Activated naive CD8-positive, alpha-beta T cell treated with anti-CD3 and anti-CD28 coated beads, Interleukin-2, amount 50 U/mL, for 24 hours (primary cell): ENCODE data around the gene PCDHGC5.

Source experiments
- ATAC-seq: fragments of 150-1000 bp; cut with Tn5 transposase; one replicate; pipeline ENCODE4 v1.10.0; 2021
- DNase-seq: peaks from one replicate; pipeline ENCODE4 v3.0.0; 2021
- H3K27ac Mint-ChIP-seq: one replicate; pipeline ENCODE4 v1.8.0; 2021; ENCODE audit warnings: mild to moderate bottlenecking, mixed read lengths
- H3K27me3 Mint-ChIP-seq: one replicate; pipeline ENCODE4 v1.8.0; 2021; ENCODE audit warnings: mixed read lengths
- H3K36me3 Mint-ChIP-seq: one replicate; pipeline ENCODE4 v1.8.0; 2021; ENCODE audit warnings: low read depth, mixed read lengths
- H3K4me1 Mint-ChIP-seq: one replicate; pipeline ENCODE4 v1.8.0; 2021; ENCODE audit warnings: mixed read lengths
- H3K4me3 Mint-ChIP-seq: one replicate; pipeline ENCODE4 v1.8.0; 2021; ENCODE audit warnings: mild to moderate bottlenecking, moderate library complexity, mixed read lengths
- H3K9me3 Mint-ChIP-seq: one replicate; pipeline ENCODE4 v1.8.0; 2021; ENCODE audit warnings: mixed read lengths

The PCDHGC5 gene

GRCh38 chr5:141525653-141526052, 36.8 kb downstream of the PCDHGC5 start:
- ATAC-seq: no peak
- Mint-ChIP-seq H3K36me3 (peaks cover 71% of the 10 kb centered on the region), H3K9me3 (no peaks in the 10 kb centered on the region), H3K4me3 (no peak overlapping the region), H3K4me1 (peaks cover 38% of the 10 kb centered on the region), H3K27ac (peak overlapping the region; percentile 45), H3K27me3 (no peaks in the 10 kb centered on the region)
- no peak for DNase-seq

GRCh38 chr5:141527426-141527825, 38.5 kb downstream of the PCDHGC5 start:
- Mint-ChIP-seq H3K36me3 (peaks cover 54% of the 10 kb centered on the region), H3K27ac (no peak overlapping the region)

GRCh38 chr5:141528291-141528984, 39.6 kb downstream of the PCDHGC5 start:
- DNase-seq (no peak), ATAC-seq (no peak)
- Mint-ChIP-seq H3K27ac (peak overlapping the region; percentile 48), H3K36me3 (peaks cover 44% of the 10 kb centered on the region), H3K27me3 (no peaks in the 10 kb centered on the region), H3K9me3 (no peaks in the 10 kb centered on the region), H3K4me1 (peaks cover 12% of the 10 kb centered on the region), H3K4me3 (no peak overlapping the region)

More at GRCh38 chr5:141527426-141527825, 38.5 kb downstream of the PCDHGC5 start:
- DNase-seq: no peak
- no peaks in the 10 kb centered on the region for H3K9me3 Mint-ChIP-seq
- no peaks in the 10 kb centered on the region for H3K27me3 Mint-ChIP-seq
- no peak for ATAC-seq
- peaks cover 21% of the 10 kb centered on the region for H3K4me1 Mint-ChIP-seq
- no peak overlapping the region for H3K4me3 Mint-ChIP-seq

GRCh38 chr5:141529002-141529401, 40.1 kb downstream of the PCDHGC5 start:
- no peak for DNase-seq
- peaks cover 41% of the 10 kb centered on the region for H3K36me3 Mint-ChIP-seq
- H3K27ac Mint-ChIP-seq: peak overlapping the region; percentile 48
- peaks cover 12% of the 10 kb centered on the region for H3K4me1 Mint-ChIP-seq
- H3K4me3 Mint-ChIP-seq: no peak overlapping the region
- no peaks in the 10 kb centered on the region for H3K9me3 Mint-ChIP-seq
- ATAC-seq: peak; percentile 38
- no peaks in the 10 kb centered on the region for H3K27me3 Mint-ChIP-seq

GRCh38 chr5:141529873-141530272, 41.0 kb downstream of the PCDHGC5 start:
- Mint-ChIP-seq H3K27ac (no peak overlapping the region), H3K27me3 (no peaks in the 10 kb centered on the region), H3K9me3 (no peaks in the 10 kb centered on the region), H3K4me3 (no peak overlapping the region), H3K36me3 (peaks cover 43% of the 10 kb centered on the region), H3K4me1 (peaks cover 9% of the 10 kb centered on the region)
- DNase-seq (no peak), ATAC-seq (no peak)

GRCh38 chr5:141532726-141533125, 43.8 kb downstream of the PCDHGC5 start:
- no peak for DNase-seq
- no peak overlapping the region for H3K4me3 Mint-ChIP-seq
- peaks cover 2% of the 10 kb centered on the region for H3K4me1 Mint-ChIP-seq
- no peak for ATAC-seq
- peaks cover 37% of the 10 kb centered on the region for H3K36me3 Mint-ChIP-seq
- H3K27me3 Mint-ChIP-seq: no peaks in the 10 kb centered on the region
- no peak overlapping the region for H3K27ac Mint-ChIP-seq
- no peaks in the 10 kb centered on the region for H3K9me3 Mint-ChIP-seq

GRCh38 chr5:141533897-141534296, 45.0 kb downstream of the PCDHGC5 start:
- no peaks in the 10 kb centered on the region for H3K9me3 Mint-ChIP-seq
- DNase-seq (no peak), ATAC-seq (no peak)
- peaks cover 27% of the 10 kb centered on the region for H3K36me3 Mint-ChIP-seq
- H3K4me1 Mint-ChIP-seq: peaks cover 2% of the 10 kb centered on the region
- H3K27ac Mint-ChIP-seq: no peak overlapping the region
- no peaks in the 10 kb centered on the region for H3K27me3 Mint-ChIP-seq
- H3K4me3 Mint-ChIP-seq: no peak overlapping the region

GRCh38 chr5:141534492-141535213, 45.8 kb downstream of the PCDHGC5 start:
- peak overlapping the region; percentile 10 for H3K27ac Mint-ChIP-seq
- no peak overlapping the region for H3K4me3 Mint-ChIP-seq
- no peaks in the 10 kb centered on the region for H3K9me3 Mint-ChIP-seq
- ATAC-seq (no peak), DNase-seq (no peak)
- H3K36me3 Mint-ChIP-seq: peaks cover 31% of the 10 kb centered on the region
- peaks cover 2% of the 10 kb centered on the region for H3K4me1 Mint-ChIP-seq
- no peaks in the 10 kb centered on the region for H3K27me3 Mint-ChIP-seq
